SK-N-SH (cell line): Measurements from ENCODE around the gene TMEM232. TPM values are rescaled to one million over a fixed set of nuclear protein-coding genes. Genes with fewer than 3 reads are reported as not detected.
"Not testable (repeated sequence)": the region's sequence is repeated elsewhere in the genome, so short reads cannot be mapped to it uniquely, and the experiment has no call there.

Source experiments
- CTCF ChIA-PET: fragments of 300-600, 350-600 bp; formaldehyde crosslinking; extraction: SDS; loops from one replicate; lab custom pipeline; 2021; lab: Yijun Ruan, JAX
- POLR2A ChIA-PET: fragments of 350-600 bp; sonication (Branson Sonifier 250); formaldehyde crosslinking; extraction: SDS; loops from one replicate; lab custom pipeline; 2020; ENCODE audit warnings: antibody characterized with exemption, inconsistent platforms; lab: Yijun Ruan, JAX
- DNase-seq: peaks from one replicate; pipeline ENCODE4 v3.0.0; 2012
- H2AFZ ChIP-seq: fragments of 200-600 bp; sonication (generic); 2 replicates; pipeline ENCODE4 v1.8.1; 2016; ENCODE audit warnings: antibody characterized with exemption, mild to moderate bottlenecking, low read depth
- H3F3A ChIP-seq: fragments of 200-600 bp; sonication (generic); replicated peaks from 2 replicates; pipeline ENCODE3; 2016; ENCODE audit warnings: antibody characterized with exemption, mild to moderate bottlenecking; ENCODE audit not compliant: insufficient read depth
- H3K27ac ChIP-seq, 2 experiments: fragments of 200-500 bp in 1 of 2; fragments of 200-600 bp in 1 of 2; sonication (Bioruptor generic) in 1 of 2; sonication (generic), shearing (Covaris generic) in 1 of 2; 2 replicates each; pipeline versions ENCODE4 v1.5.1 to v1.6.1; 2014 to 2016; ENCODE audit warnings: low read depth in 2 of 2, inconsistent platforms in 1 of 2, low read length in 1 of 2, mild to moderate bottlenecking in 1 of 2, mixed read lengths in 1 of 2
- H3K27me3 ChIP-seq: fragments of 200-600 bp; sonication (generic), shearing (Covaris generic); 2 replicates; pipeline ENCODE4 v1.6.1; 2016; ENCODE audit warnings: mixed run types; ENCODE audit not compliant: insufficient read depth
- H3K36me3 ChIP-seq, 2 experiments: fragments of 200-500 bp in 1 of 2; fragments of 200-600 bp in 1 of 2; sonication (Bioruptor generic) in 1 of 2; sonication (generic) in 1 of 2; replicated peaks in 1 of 2; 2 replicates each; pipeline versions ENCODE3 to v1.5.1; 2014 to 2016; ENCODE audit warnings: low read length in 1 of 2, mild to moderate bottlenecking in 1 of 2; ENCODE audit not compliant: insufficient read depth in 2 of 2, control insufficient read depth in 1 of 2
- H3K4me1 ChIP-seq, 2 experiments: fragments of 200-500 bp in 1 of 2; fragments of 200-600 bp in 1 of 2; sonication (Bioruptor generic) in 1 of 2; sonication (generic), shearing (Covaris generic) in 1 of 2; 2 replicates each; pipeline versions ENCODE4 v1.5.1 to v1.6.1; 2014 to 2016; ENCODE audit warnings: low read depth in 1 of 2, low read length in 1 of 2, mixed run types in 1 of 2; ENCODE audit not compliant: insufficient read depth in 2 of 2, control insufficient read depth in 1 of 2
- H3K4me2 ChIP-seq: fragments of 200-600 bp; sonication (generic), shearing (Covaris generic); 2 replicates; pipeline ENCODE4 v1.6.1; 2017; ENCODE audit warnings: mixed run types
- H3K4me3 ChIP-seq, 2 experiments: fragments of 200-500 bp in 1 of 2; fragments of 200-600 bp in 1 of 2; sonication (Bioruptor generic) in 1 of 2; sonication (generic), shearing (Covaris generic) in 1 of 2; 2 replicates each; pipeline versions ENCODE4 v1.5.1 to v1.8.1; 2014 to 2016; ENCODE audit warnings: low read depth in 2 of 2, inconsistent platforms in 1 of 2, low read length in 1 of 2, mild to moderate bottlenecking in 1 of 2, mixed read lengths in 1 of 2, moderate library complexity in 1 of 2
- H3K79me2 ChIP-seq: fragments of 200-600 bp; sonication (generic); 2 replicates; pipeline ENCODE4 v1.8.1; 2017; ENCODE audit warnings: mild to moderate bottlenecking; ENCODE audit not compliant: insufficient read depth
- H3K9ac ChIP-seq: fragments of 200-600 bp; sonication (generic); 2 replicates; pipeline ENCODE4 v1.6.1; 2017; ENCODE audit warnings: mixed run types
- H3K9me2 ChIP-seq: fragments of 200-600 bp; sonication (generic); 2 replicates; pipeline ENCODE4 v1.6.1; 2017; ENCODE audit warnings: mixed run types
- H3K9me3 ChIP-seq: fragments of 200-600 bp; sonication (generic); 2 replicates; pipeline ENCODE4 v1.6.1; 2017; ENCODE audit warnings: mixed run types, mild to moderate bottlenecking, moderate library complexity
- H4K20me1 ChIP-seq: fragments of 200-600 bp; sonication (generic); 2 replicates; pipeline ENCODE4 v1.6.1; 2017; ENCODE audit warnings: mild to moderate bottlenecking, mixed run types; ENCODE audit not compliant: insufficient read depth
- ELF1 ChIP-seq: IDR thresholded peaks from 2 replicates; pipeline ENCODE4 v1.4.0; 2012
- EZH2phosphoT487 ChIP-seq: fragments of 200-600 bp; sonication (generic); IDR thresholded peaks from 2 replicates; pipeline ENCODE4 v1.6.1; 2017; ENCODE audit warnings: low read depth, mixed run types, mild to moderate bottlenecking, antibody characterized with exemption, moderate library complexity, borderline replicate concordance
- FOSL2 ChIP-seq: IDR thresholded peaks from 2 replicates; pipeline ENCODE4 v1.4.0; 2012; ENCODE audit warnings: low read depth, mild to moderate bottlenecking, moderate library complexity, borderline replicate concordance
- MXI1 ChIP-seq: IDR thresholded peaks from 2 replicates; pipeline ENCODE4 v1.6.1; 2012; ENCODE audit warnings: mild to moderate bottlenecking, low read depth, low read length, improper control_type of control experiment
- NFIC ChIP-seq: IDR thresholded peaks from 2 replicates; pipeline ENCODE4 v1.4.0; 2012; ENCODE audit warnings: borderline replicate concordance
- NRF1 ChIP-seq: IDR thresholded peaks from 2 replicates; pipeline ENCODE4 v1.6.1; 2012; ENCODE audit warnings: low read depth, mild to moderate bottlenecking, low read length
- RCOR1 ChIP-seq: fragments of 150-350 bp; IDR thresholded peaks from 2 replicates; pipeline ENCODE4 v1.6.1; 2017; ENCODE audit warnings: antibody characterized with exemption, low read length
- RXRA ChIP-seq: IDR thresholded peaks from 2 replicates; pipeline ENCODE4 v1.4.0; 2012; ENCODE audit warnings: low read depth, mild to moderate bottlenecking, borderline replicate concordance
- TCF12 ChIP-seq: IDR thresholded peaks from 2 replicates; pipeline ENCODE4 v1.4.0; 2012
- WGBS: methylation state at CpG from one replicate; pipeline ENCODE4 v1.1.6; 2017; ENCODE audit warnings: low lambda C conversion rate; 5-methylcytosine and 5-hydroxymethylcytosine counted together
- polyA plus RNA-seq, 3 experiments: library from polyadenylated mRNA; depleted of rRNA; stranded (reverse); fragments of >200 nt; gene quantifications; 2 replicates each; pipeline ENCODE4 v1.2.3, GENCODE V29; 2012
- TF ChIP-seq, protein P1 (sequence below): IDR thresholded peaks from 2 replicates; pipeline ENCODE4 v1.4.0; 2012; ENCODE audit warnings: low read depth
- TF ChIP-seq, protein P2 (sequence below): fragments of 150-350 bp; IDR thresholded peaks from 2 replicates; pipeline ENCODE4 v1.6.1; 2016; ENCODE audit warnings: mild to moderate bottlenecking, low read depth, low read length

The TMEM232 gene
- polyA plus RNA-seq, 1 of the 3 experiments (the other 2 are of a cell fraction), result 0.66 TPM

- ChIA-PET POLR2A (no interaction called here), CTCF (interaction anchor here (1.1 kb wide), 1 partner anchor 23 kb away, joined by 3 read pairs; no protein-coding TSS in a partner anchor)
- no peak overlapping the region for H3K4me2 ChIP-seq
- no peaks in the 10 kb centered on the region for H4K20me1 ChIP-seq
- no peak for DNase-seq
- H3F3A ChIP-seq, result no peaks in the 10 kb centered on the region
- no peak overlapping the region for H3K27ac ChIP-seq
- no peak overlapping the region for H3K4me3 ChIP-seq
- no peaks in the 10 kb centered on the region for H3K4me1 ChIP-seq
- no peak overlapping the region for H2AFZ ChIP-seq
- H3K9me2 ChIP-seq, result no peaks in the 10 kb centered on the region
- H3K36me3 ChIP-seq, result no peaks in the 10 kb centered on the region
- H3K79me2 ChIP-seq, result no peaks in the 10 kb centered on the region
- H3K27me3 ChIP-seq, result no peaks in the 10 kb centered on the region
- TF ChIP-seq EZH2phosphoT487 (no peak), FOSL2 (no peak), ELF1 (no peak), RCOR1 (no peak), NRF1 (no peak), MXI1 (no peak), NFIC (no peak), RXRA (no peak), TCF12 (no peak)
- TF ChIP-seq, protein P1, sequence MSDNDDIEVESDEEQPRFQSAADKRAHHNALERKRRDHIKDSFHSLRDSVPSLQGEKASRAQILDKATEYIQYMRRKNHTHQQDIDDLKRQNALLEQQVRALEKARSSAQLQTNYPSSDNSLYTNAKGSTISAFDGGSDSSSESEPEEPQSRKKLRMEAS, result no peak
- TF ChIP-seq, protein P2, sequence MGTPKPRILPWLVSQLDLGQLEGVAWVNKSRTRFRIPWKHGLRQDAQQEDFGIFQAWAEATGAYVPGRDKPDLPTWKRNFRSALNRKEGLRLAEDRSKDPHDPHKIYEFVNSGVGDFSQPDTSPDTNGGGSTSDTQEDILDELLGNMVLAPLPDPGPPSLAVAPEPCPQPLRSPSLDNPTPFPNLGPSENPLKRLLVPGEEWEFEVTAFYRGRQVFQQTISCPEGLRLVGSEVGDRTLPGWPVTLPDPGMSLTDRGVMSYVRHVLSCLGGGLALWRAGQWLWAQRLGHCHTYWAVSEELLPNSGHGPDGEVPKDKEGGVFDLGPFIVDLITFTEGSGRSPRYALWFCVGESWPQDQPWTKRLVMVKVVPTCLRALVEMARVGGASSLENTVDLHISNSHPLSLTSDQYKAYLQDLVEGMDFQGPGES, result no peak
- WGBS, result 0% methylated on average over 1 of the region's 1 CpG
- H3K9ac ChIP-seq, result no peak overlapping the region
- no peaks in the 10 kb centered on the region for H3K9me3 ChIP-seq
Observed at GRCh38 chr5:110702300-110702699, 24.2 kb downstream of the TMEM232 start.

GRCh38 chr5:110692669-110693068, 33.8 kb downstream of the TMEM232 start:
- H2AFZ ChIP-seq, H3F3A ChIP-seq, H3K4me1 ChIP-seq, H3K4me2 ChIP-seq, H3K27ac ChIP-seq, H3K9ac ChIP-seq, H3K27me3 ChIP-seq, H3K79me2 ChIP-seq, DNase-seq, H3K9me2 ChIP-seq, H4K20me1 ChIP-seq, H3K4me3 ChIP-seq, H3K9me3 ChIP-seq, CTCF ChIA-PET, H3K36me3 ChIP-seq, POLR2A ChIA-PET: not testable (repeated sequence)
- WGBS, result 68% methylated on average over 5 of the region's 5 CpGs

DNA sequence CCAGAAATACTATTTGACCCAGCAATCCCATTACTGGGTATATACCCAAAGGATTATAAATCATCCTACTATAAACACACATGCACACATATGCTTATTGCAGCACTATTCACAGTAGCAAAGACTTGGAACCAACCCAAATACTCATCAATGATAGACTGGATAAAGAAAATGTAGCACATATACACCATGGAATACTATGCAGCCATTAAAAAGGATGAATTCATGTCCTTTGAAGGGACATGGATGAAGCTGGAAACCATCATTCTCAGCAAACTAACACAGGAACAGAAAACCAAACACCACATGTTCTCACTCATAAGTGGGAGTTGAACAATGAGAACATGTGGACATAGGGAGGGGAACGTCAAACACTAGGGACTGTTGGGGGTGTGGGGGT, 35.9 kb downstream of the TMEM232 start:
- H2AFZ ChIP-seq, H3K36me3 ChIP-seq, H3K9ac ChIP-seq, H3K4me3 ChIP-seq, H3K9me3 ChIP-seq, DNase-seq, H3K4me2 ChIP-seq, POLR2A ChIA-PET, H3K4me1 ChIP-seq, CTCF ChIA-PET, H3F3A ChIP-seq, H3K27me3 ChIP-seq, H4K20me1 ChIP-seq, H3K27ac ChIP-seq, H3K79me2 ChIP-seq, H3K9me2 ChIP-seq: not testable (repeated sequence)
- 78% methylated on average over 1 of the region's 1 CpG for WGBS
